Measurements from ENCODE around the gene NAV3. TPM values are rescaled to one million over a fixed set of nuclear protein-coding genes. Genes with fewer than 3 reads are reported as not detected.
A peak's percentile ranks its signal among the peaks of the same experiment; 100 is the strongest.

Gene NAV3
- polyA plus RNA-seq, 1 of the 3 experiments (the other 2 are of a cell fraction), result 10.5 TPM

DNA sequence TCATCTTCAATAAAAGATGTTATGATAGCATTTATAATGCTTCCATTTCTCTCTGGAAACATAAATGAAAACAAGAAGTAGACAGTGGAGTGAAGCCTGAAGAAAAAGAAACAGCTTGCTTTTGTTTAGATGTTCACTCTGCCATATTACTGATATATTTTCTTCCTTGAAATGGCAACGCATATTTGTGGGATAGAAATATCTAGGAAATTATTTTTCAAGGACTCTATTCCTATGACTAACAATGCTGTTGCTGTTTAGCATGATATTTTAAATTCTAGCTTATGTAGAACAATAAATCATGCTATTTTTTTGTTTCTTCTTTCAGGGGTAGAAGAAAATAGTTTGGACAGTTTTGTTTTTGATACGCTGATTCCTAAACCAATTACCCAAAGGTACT is 359.0 kb downstream of the NAV3 start:
- POLR2A ChIA-PET, result no interaction called here
- no peak overlapping the region for H3K4me2 ChIP-seq

DNA sequence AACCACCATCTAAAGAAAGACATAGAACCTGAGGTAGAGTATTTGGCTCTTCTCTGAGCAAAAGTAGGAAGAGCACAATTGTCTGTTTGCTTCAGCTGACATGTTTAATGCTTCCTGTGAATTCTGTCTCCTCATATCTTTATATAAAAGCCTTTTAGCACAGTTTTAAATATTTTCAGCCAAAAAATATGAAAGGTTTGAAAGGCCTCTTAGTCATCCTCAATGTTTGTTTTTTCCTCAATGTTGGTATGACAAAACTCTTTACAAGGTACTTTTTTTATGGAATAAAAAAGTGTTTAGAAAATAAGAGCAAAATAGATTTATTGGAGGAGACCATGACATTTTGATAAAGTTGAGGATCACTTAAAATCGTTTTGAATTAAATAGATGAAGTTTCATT is 360.9 kb downstream of the NAV3 start:
- no peak overlapping the region for H3K9ac ChIP-seq
- H4K20me1 ChIP-seq (ENCODE audit: insufficient read depth), result no peaks in the 10 kb centered on the region
- H3K9me3 ChIP-seq, result no peaks in the 10 kb centered on the region
- H3K9me2 ChIP-seq, result no peaks in the 10 kb centered on the region
- POLR2A ChIA-PET, result no interaction called here
- DNase-seq, result no peak
- CTCF ChIA-PET, result interaction anchor here (0.6 kb wide), 1 partner anchor 766 kb away, joined by 3 read pairs; no protein-coding TSS in a partner anchor
- no peaks in the 10 kb centered on the region for H3K79me2 ChIP-seq (ENCODE audit: insufficient read depth)
- peaks cover 5 to 23% of the 10 kb centered on the region in 2 experiments; a peak in 2 of 4 replicates for H3K4me1 ChIP-seq (ENCODE audit: control insufficient read depth in 1 of 2, insufficient read depth in 2 of 2, low read depth in 1 of 2, low read length in 1 of 2)
- 7% methylated on average over 1 of the region's 1 CpG for WGBS (ENCODE audit: low lambda C conversion rate)
- H3K27ac ChIP-seq (ENCODE audit: low read depth in 2 of 2, low read length in 1 of 2), result peak overlapping the region; percentile 34 to 77; a peak in 2 of 4 replicates
- no peaks in the 10 kb centered on the region for H3K27me3 ChIP-seq (ENCODE audit: insufficient read depth)
- H3K4me3 ChIP-seq (ENCODE audit: low read depth in 2 of 2, low read length in 1 of 2), result no peak overlapping the region
- TF ChIP-seq FOSL2 (IDR thresholded peaks at IDR 0.05; ENCODE audit: borderline replicate concordance, low read depth) (0 out of 2 replicates have a peak, but pooled peaks have one; percentile 2), JUND (IDR thresholded peaks at IDR 0.05) (no peak), FOXJ3 (CRISPR knock-in tag; IDR thresholded peaks at IDR 0.05) (no peak), MEF2A (IDR thresholded peaks at IDR 0.05; ENCODE audit: borderline replicate concordance, low read depth) (no peak), POLR2AphosphoS5 (IDR thresholded peaks at IDR 0.05; ENCODE audit: low read depth, low read length) (no peak), GATA2 (CRISPR knock-in tag; IDR thresholded peaks at IDR 0.05) (no peak)
- TF ChIP-seq, protein P1, sequence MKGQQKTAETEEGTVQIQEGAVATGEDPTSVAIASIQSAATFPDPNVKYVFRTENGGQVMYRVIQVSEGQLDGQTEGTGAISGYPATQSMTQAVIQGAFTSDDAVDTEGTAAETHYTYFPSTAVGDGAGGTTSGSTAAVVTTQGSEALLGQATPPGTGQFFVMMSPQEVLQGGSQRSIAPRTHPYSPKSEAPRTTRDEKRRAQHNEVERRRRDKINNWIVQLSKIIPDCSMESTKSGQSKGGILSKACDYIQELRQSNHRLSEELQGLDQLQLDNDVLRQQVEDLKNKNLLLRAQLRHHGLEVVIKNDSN (IDR thresholded peaks at IDR 0.05; ENCODE audit: borderline replicate concordance, low read depth), result no peak
- TF ChIP-seq, protein P2, sequence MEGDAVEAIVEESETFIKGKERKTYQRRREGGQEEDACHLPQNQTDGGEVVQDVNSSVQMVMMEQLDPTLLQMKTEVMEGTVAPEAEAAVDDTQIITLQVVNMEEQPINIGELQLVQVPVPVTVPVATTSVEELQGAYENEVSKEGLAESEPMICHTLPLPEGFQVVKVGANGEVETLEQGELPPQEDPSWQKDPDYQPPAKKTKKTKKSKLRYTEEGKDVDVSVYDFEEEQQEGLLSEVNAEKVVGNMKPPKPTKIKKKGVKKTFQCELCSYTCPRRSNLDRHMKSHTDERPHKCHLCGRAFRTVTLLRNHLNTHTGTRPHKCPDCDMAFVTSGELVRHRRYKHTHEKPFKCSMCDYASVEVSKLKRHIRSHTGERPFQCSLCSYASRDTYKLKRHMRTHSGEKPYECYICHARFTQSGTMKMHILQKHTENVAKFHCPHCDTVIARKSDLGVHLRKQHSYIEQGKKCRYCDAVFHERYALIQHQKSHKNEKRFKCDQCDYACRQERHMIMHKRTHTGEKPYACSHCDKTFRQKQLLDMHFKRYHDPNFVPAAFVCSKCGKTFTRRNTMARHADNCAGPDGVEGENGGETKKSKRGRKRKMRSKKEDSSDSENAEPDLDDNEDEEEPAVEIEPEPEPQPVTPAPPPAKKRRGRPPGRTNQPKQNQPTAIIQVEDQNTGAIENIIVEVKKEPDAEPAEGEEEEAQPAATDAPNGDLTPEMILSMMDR (IDR thresholded peaks at IDR 0.05), result no peak
- no peak overlapping the region for H3K4me2 ChIP-seq
- peaks cover 25% of the 10 kb centered on the region for H3F3A ChIP-seq (replicated peaks; ENCODE audit: insufficient read depth)
- no peak overlapping the region for H2AFZ ChIP-seq (ENCODE audit: low read depth)
- peaks cover 7 to 55% of the 10 kb centered on the region in 2 experiments for H3K36me3 ChIP-seq (replicated peaks in 1 of 2; ENCODE audit: control insufficient read depth in 1 of 2, insufficient read depth in 2 of 2, low read length in 1 of 2)

More for the DNA sequence above, 359.0 kb downstream of the NAV3 start:
- Histone ChIP-seq H2AFZ (ENCODE audit: low read depth) (no peak overlapping the region), H3K36me3 (replicated peaks in 1 of 2; ENCODE audit: control insufficient read depth in 1 of 2, insufficient read depth in 2 of 2, low read length in 1 of 2) (peaks cover 10 to 63% of the 10 kb centered on the region in 2 experiments), H3K79me2 (ENCODE audit: insufficient read depth) (no peaks in the 10 kb centered on the region), H3K4me1 (ENCODE audit: control insufficient read depth in 1 of 2, insufficient read depth in 2 of 2, low read depth in 1 of 2, low read length in 1 of 2) (peaks cover 2 to 23% of the 10 kb centered on the region in 2 experiments; a peak in 2 of 4 replicates), H3K27me3 (ENCODE audit: insufficient read depth) (no peaks in the 10 kb centered on the region), H3K4me3 (ENCODE audit: low read depth in 2 of 2, low read length in 1 of 2) (no peak overlapping the region), H4K20me1 (ENCODE audit: insufficient read depth) (no peaks in the 10 kb centered on the region), H3K9me3 (no peaks in the 10 kb centered on the region), H3K9ac (no peak overlapping the region), H3F3A (replicated peaks; ENCODE audit: insufficient read depth) (peaks cover 31% of the 10 kb centered on the region), H3K27ac (ENCODE audit: low read depth in 2 of 2, low read length in 1 of 2) (peak overlapping the region in 1 of 2 experiments; percentile 47; a peak in 1 of 4 replicates), H3K9me2 (no peaks in the 10 kb centered on the region)
- CTCF ChIA-PET, result interaction anchor here (1.0 to 1.2 kb wide), 2 partner anchors 9 to 43 kb away, joined by 3 to 5 read pairs; no protein-coding TSS in a partner anchor
- DNase-seq, result no peak
- TF ChIP-seq TCF12 (IDR thresholded peaks at IDR 0.05), result peak; percentile 44; the same call in 1 of the 2 replicates
- TF ChIP-seq JUND (IDR thresholded peaks at IDR 0.05), result 0 out of 2 replicates have a peak, but pooled peaks have one; percentile 4
- TF ChIP-seq, protein P3, sequence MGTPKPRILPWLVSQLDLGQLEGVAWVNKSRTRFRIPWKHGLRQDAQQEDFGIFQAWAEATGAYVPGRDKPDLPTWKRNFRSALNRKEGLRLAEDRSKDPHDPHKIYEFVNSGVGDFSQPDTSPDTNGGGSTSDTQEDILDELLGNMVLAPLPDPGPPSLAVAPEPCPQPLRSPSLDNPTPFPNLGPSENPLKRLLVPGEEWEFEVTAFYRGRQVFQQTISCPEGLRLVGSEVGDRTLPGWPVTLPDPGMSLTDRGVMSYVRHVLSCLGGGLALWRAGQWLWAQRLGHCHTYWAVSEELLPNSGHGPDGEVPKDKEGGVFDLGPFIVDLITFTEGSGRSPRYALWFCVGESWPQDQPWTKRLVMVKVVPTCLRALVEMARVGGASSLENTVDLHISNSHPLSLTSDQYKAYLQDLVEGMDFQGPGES (IDR thresholded peaks at IDR 0.05; ENCODE audit: low read depth, low read length), result no peak
- 93% methylated on average over 2 of the region's 2 CpGs for WGBS (ENCODE audit: low lambda C conversion rate)
